DND-41 (cell line): ENCODE measurements around the gene SLC1A2.

ENCODE experiments used
- ATAC-seq: fragments of 200-7000 bp; cut with Tn5 transposase; 3 replicates; pipeline ENCODE4 v1.9.1; 2021; ENCODE audit warnings: low read depth; ENCODE audit not compliant: insufficient read depth
- DNase-seq: peaks from one replicate; pipeline ENCODE4 v3.0.0-alpha.2; 2020
- H2AFZ ChIP-seq: 2 replicates; pipeline ENCODE4 v1.6.0; 2012; ENCODE audit warnings: low read depth, low read length
- H3K27ac ChIP-seq: 2 replicates; pipeline ENCODE4 v1.5.1; 2012; ENCODE audit warnings: low read length, inconsistent platforms
- H3K27me3 ChIP-seq: fragments of 200-600 bp; sonication (generic); 2 replicates; pipeline ENCODE4 v1.6.0; 2012; ENCODE audit warnings: low read length, mild to moderate bottlenecking, inconsistent platforms; ENCODE audit not compliant: insufficient read depth, poor library complexity
- H3K36me3 ChIP-seq: 2 replicates; pipeline ENCODE4 v1.5.1; 2012; ENCODE audit warnings: low read length, inconsistent platforms; ENCODE audit not compliant: insufficient read depth
- H3K4me1 ChIP-seq: 2 replicates; pipeline ENCODE4 v1.5.1; 2012; ENCODE audit warnings: mild to moderate bottlenecking, low read length; ENCODE audit not compliant: insufficient read depth
- H3K4me2 ChIP-seq: 2 replicates; pipeline ENCODE4 v1.6.0; 2012; ENCODE audit warnings: mild to moderate bottlenecking, moderate library complexity, low read length, inconsistent platforms; ENCODE audit not compliant: insufficient read depth
- H3K4me3 ChIP-seq, 2 experiments: fragments of 200-600 bp in 1 of 2; shearing (Covaris generic) in 1 of 2; 2 replicates each; pipeline ENCODE4 v1.5.1; 2012 to 2016; ENCODE audit warnings: inconsistent platforms in 2 of 2, low read length in 2 of 2, mild to moderate bottlenecking in 2 of 2, low read depth in 1 of 2, moderate library complexity in 1 of 2
- H3K79me2 ChIP-seq: 2 replicates; pipeline ENCODE4 v1.6.0; 2012; ENCODE audit warnings: low read length, inconsistent platforms; ENCODE audit not compliant: insufficient read depth
- H3K9ac ChIP-seq: 2 replicates; pipeline ENCODE4 v1.6.0; 2012; ENCODE audit warnings: low read depth, mild to moderate bottlenecking, inconsistent platforms, low read length, moderate library complexity
- H3K9me3 ChIP-seq: 2 replicates; pipeline ENCODE4 v1.5.1; 2012; ENCODE audit warnings: low read length, moderate library complexity, mild to moderate bottlenecking, inconsistent platforms; ENCODE audit not compliant: insufficient read depth, severe bottlenecking
- H4K20me1 ChIP-seq: 2 replicates; pipeline ENCODE4 v1.6.0; 2012; ENCODE audit warnings: low read length; ENCODE audit not compliant: insufficient read depth
- CTCF ChIP-seq: IDR thresholded peaks from 2 replicates; pipeline ENCODE4 v1.5.1; 2012; ENCODE audit warnings: borderline replicate concordance, low read length, moderate library complexity, mild to moderate bottlenecking; ENCODE audit not compliant: poor library complexity, severe bottlenecking; ENCODE audit errors: extremely low read depth
- EZH2 ChIP-seq: IDR thresholded peaks from 3 replicates; pipeline ENCODE4 v1.6.1; 2012; ENCODE audit warnings: borderline replicate concordance, low read depth, mild to moderate bottlenecking, moderate library complexity, low read length, inconsistent platforms; ENCODE audit not compliant: severe bottlenecking

SLC1A2 gene

GRCh38 chr11:35463331-35463751 is 44.0 kb upstream of the SLC1A2 start:
- H3K4me1 ChIP-seq, result no peaks in the 10 kb centered on the region
- no peak for TF ChIP-seq EZH2
- TF ChIP-seq CTCF, result no peak
- no peak for ATAC-seq

GRCh38 chr11:35461917-35462538 is 42.7 kb upstream of the SLC1A2 start:
- no peaks in the 10 kb centered on the region for H3K79me2 ChIP-seq
- H2AFZ ChIP-seq, result no peak overlapping the region
- H3K9me3 ChIP-seq, result no peaks in the 10 kb centered on the region
- peaks cover 4% of the 10 kb centered on the region for H3K27me3 ChIP-seq
- no peak overlapping the region for H3K4me2 ChIP-seq
- no peaks in the 10 kb centered on the region for H4K20me1 ChIP-seq
- DNase-seq, result no peak
- no peak overlapping the region for H3K4me3 ChIP-seq
- no peaks in the 10 kb centered on the region for H3K36me3 ChIP-seq
- H3K9ac ChIP-seq, result no peak overlapping the region
- no peak for ATAC-seq
- no peak for TF ChIP-seq CTCF
- no peak for TF ChIP-seq EZH2
- H3K4me1 ChIP-seq, result no peaks in the 10 kb centered on the region
- H3K27ac ChIP-seq, result no peak overlapping the region

More at GRCh38 chr11:35463331-35463751, 44.0 kb upstream of the SLC1A2 start:
- Histone ChIP-seq H3K27ac (no peak overlapping the region), H3K27me3 (peaks cover 7% of the 10 kb centered on the region), H3K36me3 (no peaks in the 10 kb centered on the region), H3K4me2 (no peak overlapping the region), H3K9me3 (no peaks in the 10 kb centered on the region), H2AFZ (no peak overlapping the region), H4K20me1 (no peaks in the 10 kb centered on the region), H3K79me2 (no peaks in the 10 kb centered on the region), H3K4me3 (no peak overlapping the region), H3K9ac (no peak overlapping the region)
- DNase-seq, result no peak

- Histone ChIP-seq H3K9ac (no peak overlapping the region), H3K9me3 (no peaks in the 10 kb centered on the region), H3K36me3 (no peaks in the 10 kb centered on the region), H3K4me2 (no peak overlapping the region), H3K79me2 (no peaks in the 10 kb centered on the region), H3K4me3 (no peak overlapping the region), H3K4me1 (no peaks in the 10 kb centered on the region), H4K20me1 (no peaks in the 10 kb centered on the region), H2AFZ (no peak overlapping the region), H3K27me3 (no peaks in the 10 kb centered on the region), H3K27ac (no peak overlapping the region)
- ATAC-seq (no peak), DNase-seq (no peak)
- TF ChIP-seq EZH2 (no peak), CTCF (no peak)
These were observed 40.1 kb upstream of the SLC1A2 start for GRCh38 chr11:35459489-35459888.

GRCh38 chr11:35458846-35459245 is 39.5 kb upstream of the SLC1A2 start:
- Histone ChIP-seq H3K9me3 (no peaks in the 10 kb centered on the region), H3K4me1 (no peaks in the 10 kb centered on the region), H3K27ac (no peak overlapping the region), H3K9ac (no peak overlapping the region), H3K4me2 (no peak overlapping the region), H2AFZ (no peak overlapping the region), H3K4me3 (no peak overlapping the region), H4K20me1 (no peaks in the 10 kb centered on the region), H3K27me3 (no peaks in the 10 kb centered on the region), H3K36me3 (no peaks in the 10 kb centered on the region), H3K79me2 (no peaks in the 10 kb centered on the region)
- TF ChIP-seq CTCF (no peak), EZH2 (no peak)
- ATAC-seq (no peak), DNase-seq (no peak)
